Nephron (organoid): ENCODE results near the gene RNU4-1.

ENCODE experiments used
- H3K27ac Mint-ChIP-seq, 3 experiments: 2 replicates each; pipeline ENCODE4 v1.8.0; 2020; ENCODE audit warnings: mixed read lengths in 3 of 3, mild to moderate bottlenecking in 2 of 3, moderate library complexity in 1 of 3
- H3K27me3 Mint-ChIP-seq: 2 replicates; pipeline ENCODE4 v1.8.0; 2021; ENCODE audit warnings: low read depth, mild to moderate bottlenecking, moderate library complexity, mixed read lengths
- H3K36me3 Mint-ChIP-seq: 2 replicates; pipeline ENCODE4 v1.8.0; 2020; ENCODE audit warnings: low read depth, mixed read lengths
- H3K4me1 Mint-ChIP-seq: 2 replicates; pipeline ENCODE4 v1.8.0; 2020; ENCODE audit warnings: mixed read lengths
- H3K4me3 Mint-ChIP-seq, 3 experiments: 2 replicates each; pipeline ENCODE4 v1.8.0; 2020; ENCODE audit warnings: mild to moderate bottlenecking in 3 of 3, mixed read lengths in 3 of 3, moderate library complexity in 2 of 3
- H3K9me3 Mint-ChIP-seq: 2 replicates; pipeline ENCODE4 v1.8.0; 2020; ENCODE audit warnings: mixed read lengths
- CTCF ChIP-seq, 3 experiments: fragments of 200-600 bp; sonication (generic); IDR thresholded peaks; one replicate each; pipeline ENCODE4 v1.5.0; 2021; ENCODE audit warnings: antibody characterized with exemption in 3 of 3; ENCODE audit not compliant: unreplicated experiment in 3 of 3

The RNU4-1 gene

GRCh38 chr12:120323772-120324171 lies 30.7 kb upstream of the RNU4-1 start:
- Mint-ChIP-seq H3K36me3 (no peaks in the 10 kb centered on the region), H3K9me3 (no peaks in the 10 kb centered on the region), H3K27me3 (peaks cover 25% of the 10 kb centered on the region), H3K27ac (no peak overlapping the region), H3K4me1 (peaks cover 5% of the 10 kb centered on the region), H3K4me3 (peak overlapping the region; percentile 3 to 27 (median 12))
- no peak for TF ChIP-seq CTCF (IDR thresholded peaks at IDR 0.05; ENCODE audit: unreplicated experiment in 3 of 3)

- TF ChIP-seq CTCF (IDR thresholded peaks at IDR 0.05; ENCODE audit: unreplicated experiment in 3 of 3): no peak
- no peaks in the 10 kb centered on the region for H3K9me3 Mint-ChIP-seq
- no peak overlapping the region for H3K4me3 Mint-ChIP-seq
- peaks cover 17% of the 10 kb centered on the region for H3K4me1 Mint-ChIP-seq
- H3K27me3 Mint-ChIP-seq: peaks cover 21% of the 10 kb centered on the region
- no peaks in the 10 kb centered on the region for H3K36me3 Mint-ChIP-seq
- peak overlapping the region; percentile 75 to 94 (median 89) for H3K27ac Mint-ChIP-seq
Measured at GRCh38 chr12:120321382-120322202, 28.6 kb upstream of the RNU4-1 start.

- peak overlapping the region; percentile 71 to 96 (median 92) for H3K27ac Mint-ChIP-seq
- H3K4me1 Mint-ChIP-seq: peaks cover 14% of the 10 kb centered on the region
- peaks cover 12% of the 10 kb centered on the region for H3K27me3 Mint-ChIP-seq
- no peaks in the 10 kb centered on the region for H3K36me3 Mint-ChIP-seq
- peak; percentile 63 to 68 (median 67) for TF ChIP-seq CTCF (IDR thresholded peaks at IDR 0.05; ENCODE audit: unreplicated experiment in 3 of 3)
- peak overlapping the region; percentile 84 to 89 (median 87) for H3K4me3 Mint-ChIP-seq
- H3K9me3 Mint-ChIP-seq: no peaks in the 10 kb centered on the region
Measured at GRCh38 chr12:120317224-120318105, 24.4 kb upstream of the RNU4-1 start.

GRCh38 chr12:120316798-120317223 lies 23.8 kb upstream of the RNU4-1 start:
- Mint-ChIP-seq H3K4me3 (peak overlapping the region; percentile 84 to 89 (median 87)), H3K27me3 (peaks cover 12% of the 10 kb centered on the region), H3K4me1 (peaks cover 14% of the 10 kb centered on the region), H3K27ac (peak overlapping the region; percentile 71 to 96 (median 92)), H3K36me3 (no peaks in the 10 kb centered on the region), H3K9me3 (no peaks in the 10 kb centered on the region)
- no peak for TF ChIP-seq CTCF (IDR thresholded peaks at IDR 0.05; ENCODE audit: unreplicated experiment in 3 of 3)

DNA sequence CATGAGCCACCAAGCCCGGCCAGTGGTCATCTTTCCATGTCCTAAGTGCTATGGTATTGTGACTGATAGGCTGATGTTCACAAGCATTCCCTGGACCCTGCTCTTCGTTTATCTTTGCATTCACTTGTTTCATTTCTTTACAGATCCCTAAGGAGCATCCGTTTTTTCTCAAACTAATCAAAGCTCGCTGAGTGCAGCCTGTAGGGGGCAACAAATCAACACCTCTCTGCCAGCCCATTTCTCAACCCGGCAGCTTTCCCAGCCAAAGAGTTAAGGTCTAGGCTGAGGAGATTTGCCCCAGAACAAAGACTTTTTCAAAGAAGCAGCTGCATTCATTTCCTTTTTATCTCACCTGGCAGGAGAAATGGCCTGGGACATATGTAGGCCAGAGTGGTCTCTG lies 21.2 kb upstream of the RNU4-1 start:
- TF ChIP-seq CTCF (IDR thresholded peaks at IDR 0.05; ENCODE audit: unreplicated experiment in 3 of 3): peak in 1 of 3 experiments; percentile 10
- Mint-ChIP-seq H3K4me1 (peaks cover 14% of the 10 kb centered on the region), H3K4me3 (no peak overlapping the region), H3K27ac (no peak overlapping the region), H3K27me3 (no peaks in the 10 kb centered on the region), H3K36me3 (no peaks in the 10 kb centered on the region), H3K9me3 (no peaks in the 10 kb centered on the region)
